ENCODE measurements around the gene TRPC6.

TRPC6 gene

GRCh38 chr11:101583251-101584128 is at the start of gene TRPC6:
Gene TRPC6, minus strand, starts transcription at chr11:101584007. Its CDS starts 504 bp downstream, at chr11:101583503.
- no peak for DNase-seq (ENCODE audit: low spot score in 2 of 2)
- Mint-ChIP-seq H3K36me3 (ENCODE audit: insufficient read depth) (no peaks in the 10 kb centered on the region), H3K27me3 (no peaks in the 10 kb centered on the region), H3K27ac (ENCODE audit: low read depth) (no peak within 1 kb of the TSS), H3K4me3 (no peak within 1 kb of the TSS), H3K9me3 (peaks cover 17% of the 10 kb centered on the region), H3K4me1 (no peaks in the 10 kb centered on the region)
- ATAC-seq (replicated peaks; ENCODE audit: extremely low read depth, poor library complexity, severe bottlenecking): no peak

GRCh38 chr11:101620026-101620425 is 36.2 kb upstream of the TRPC6 start:
- ATAC-seq (replicated peaks; ENCODE audit: extremely low read depth, poor library complexity, severe bottlenecking) (no peak), DNase-seq (ENCODE audit: low spot score in 2 of 2) (no peak)
- Mint-ChIP-seq H3K4me3 (no peak overlapping the region), H3K27me3 (no peaks in the 10 kb centered on the region), H3K36me3 (ENCODE audit: insufficient read depth) (no peaks in the 10 kb centered on the region), H3K27ac (ENCODE audit: low read depth) (no peak overlapping the region), H3K4me1 (no peaks in the 10 kb centered on the region), H3K9me3 (peaks cover 8% of the 10 kb centered on the region)

GRCh38 chr11:101618709-101619108 is 34.9 kb upstream of the TRPC6 start:
- H3K4me3 Mint-ChIP-seq: no peak overlapping the region
- H3K27me3 Mint-ChIP-seq: no peaks in the 10 kb centered on the region
- no peaks in the 10 kb centered on the region for H3K4me1 Mint-ChIP-seq
- no peaks in the 10 kb centered on the region for H3K36me3 Mint-ChIP-seq (ENCODE audit: insufficient read depth)
- DNase-seq (ENCODE audit: low spot score in 2 of 2) (no peak), ATAC-seq (replicated peaks; ENCODE audit: extremely low read depth, poor library complexity, severe bottlenecking) (no peak)
- no peak overlapping the region for H3K27ac Mint-ChIP-seq (ENCODE audit: low read depth)
- H3K9me3 Mint-ChIP-seq: peaks cover 13% of the 10 kb centered on the region

GRCh38 chr11:101617735-101618332 is 34.0 kb upstream of the TRPC6 start:
- H3K36me3 Mint-ChIP-seq (ENCODE audit: insufficient read depth): no peaks in the 10 kb centered on the region
- peaks cover 14% of the 10 kb centered on the region for H3K9me3 Mint-ChIP-seq
- no peak overlapping the region for H3K27ac Mint-ChIP-seq (ENCODE audit: low read depth)
- DNase-seq (ENCODE audit: low spot score in 2 of 2) (no peak), ATAC-seq (replicated peaks; ENCODE audit: extremely low read depth, poor library complexity, severe bottlenecking) (no peak)
- no peaks in the 10 kb centered on the region for H3K4me1 Mint-ChIP-seq
- H3K27me3 Mint-ChIP-seq: no peaks in the 10 kb centered on the region
- no peak overlapping the region for H3K4me3 Mint-ChIP-seq

- Mint-ChIP-seq H3K4me1 (no peaks in the 10 kb centered on the region), H3K4me3 (no peak overlapping the region)
- no peak for ATAC-seq (replicated peaks; ENCODE audit: extremely low read depth, poor library complexity, severe bottlenecking)
Measured at GRCh38 chr11:101612481-101612880, 28.7 kb upstream of the TRPC6 start.

GRCh38 chr11:101600924-101601323 is 17.1 kb upstream of the TRPC6 start:
- H3K4me1 Mint-ChIP-seq: no peaks in the 10 kb centered on the region
- H3K9me3 Mint-ChIP-seq: peaks cover 8% of the 10 kb centered on the region
- ATAC-seq (replicated peaks; ENCODE audit: extremely low read depth, poor library complexity, severe bottlenecking): no peak
- H3K4me3 Mint-ChIP-seq: no peak overlapping the region
- H3K27ac Mint-ChIP-seq (ENCODE audit: low read depth): no peak overlapping the region
- no peaks in the 10 kb centered on the region for H3K27me3 Mint-ChIP-seq
- DNase-seq (ENCODE audit: low spot score in 2 of 2): no peak
- H3K36me3 Mint-ChIP-seq (ENCODE audit: insufficient read depth): no peaks in the 10 kb centered on the region

More at GRCh38 chr11:101612481-101612880, 28.7 kb upstream of the TRPC6 start:
- DNase-seq (ENCODE audit: low spot score in 2 of 2): no peak
- Mint-ChIP-seq H3K9me3 (peaks cover 9% of the 10 kb centered on the region), H3K36me3 (ENCODE audit: insufficient read depth) (no peaks in the 10 kb centered on the region), H3K27ac (ENCODE audit: low read depth) (no peak overlapping the region), H3K27me3 (no peaks in the 10 kb centered on the region)

GRCh38 chr11:101586965-101587364 is 3.2 kb upstream of the TRPC6 start:
- H3K4me1 Mint-ChIP-seq: no peaks in the 10 kb centered on the region
- no peaks in the 10 kb centered on the region for H3K36me3 Mint-ChIP-seq (ENCODE audit: insufficient read depth)
- DNase-seq (ENCODE audit: low spot score in 2 of 2) (no peak), ATAC-seq (replicated peaks; ENCODE audit: extremely low read depth, poor library complexity, severe bottlenecking) (no peak)
- no peak overlapping the region for H3K27ac Mint-ChIP-seq (ENCODE audit: low read depth)
- no peak overlapping the region for H3K4me3 Mint-ChIP-seq
- H3K27me3 Mint-ChIP-seq: no peaks in the 10 kb centered on the region
- H3K9me3 Mint-ChIP-seq: peaks cover 9% of the 10 kb centered on the region

- H3K9me3 Mint-ChIP-seq: peaks cover 11% of the 10 kb centered on the region
- ATAC-seq (replicated peaks; ENCODE audit: extremely low read depth, poor library complexity, severe bottlenecking) (no peak), DNase-seq (ENCODE audit: low spot score in 2 of 2) (no peak)
- H3K4me3 Mint-ChIP-seq: no peak overlapping the region
- H3K36me3 Mint-ChIP-seq (ENCODE audit: insufficient read depth): no peaks in the 10 kb centered on the region
- no peaks in the 10 kb centered on the region for H3K27me3 Mint-ChIP-seq
- H3K4me1 Mint-ChIP-seq: no peaks in the 10 kb centered on the region
- no peak overlapping the region for H3K27ac Mint-ChIP-seq (ENCODE audit: low read depth)
Measured at GRCh38 chr11:101584655-101585054, 848 bp upstream of the TRPC6 start.

- no peak for DNase-seq (ENCODE audit: low spot score in 2 of 2)
- Mint-ChIP-seq H3K27ac (ENCODE audit: low read depth) (no peak overlapping the region), H3K27me3 (no peaks in the 10 kb centered on the region), H3K4me1 (no peaks in the 10 kb centered on the region), H3K4me3 (no peak overlapping the region), H3K9me3 (peaks cover 16% of the 10 kb centered on the region), H3K36me3 (ENCODE audit: insufficient read depth) (no peaks in the 10 kb centered on the region)
- ATAC-seq (replicated peaks; ENCODE audit: extremely low read depth, poor library complexity, severe bottlenecking): no peak
Measured at GRCh38 chr11:101584129-101584515, 315 bp upstream of the TRPC6 start.

- no peak overlapping the region for H3K27ac Mint-ChIP-seq (ENCODE audit: low read depth)
- no peaks in the 10 kb centered on the region for H3K36me3 Mint-ChIP-seq (ENCODE audit: insufficient read depth)
- H3K27me3 Mint-ChIP-seq: no peaks in the 10 kb centered on the region
- no peaks in the 10 kb centered on the region for H3K4me1 Mint-ChIP-seq
- H3K9me3 Mint-ChIP-seq: peaks cover 19% of the 10 kb centered on the region
- ATAC-seq (replicated peaks; ENCODE audit: extremely low read depth, poor library complexity, severe bottlenecking): no peak
- H3K4me3 Mint-ChIP-seq: no peak overlapping the region
- DNase-seq (ENCODE audit: low spot score in 2 of 2): no peak
Measured at GRCh38 chr11:101582989-101583250, 887 bp downstream of the TRPC6 start.

GRCh38 chr11:101582236-101582988 is 1.4 kb downstream of the TRPC6 start:
- Mint-ChIP-seq H3K4me3 (no peak overlapping the region), H3K27me3 (no peaks in the 10 kb centered on the region), H3K9me3 (peaks cover 24% of the 10 kb centered on the region), H3K36me3 (ENCODE audit: insufficient read depth) (no peaks in the 10 kb centered on the region), H3K4me1 (no peaks in the 10 kb centered on the region), H3K27ac (ENCODE audit: low read depth) (no peak overlapping the region)
- no peak for DNase-seq (ENCODE audit: low spot score in 2 of 2)
- no peak for ATAC-seq (replicated peaks; ENCODE audit: extremely low read depth, poor library complexity, severe bottlenecking)

- H3K4me3 Mint-ChIP-seq: no peak overlapping the region
- no peak for DNase-seq (ENCODE audit: low spot score in 2 of 2)
- H3K27me3 Mint-ChIP-seq: no peaks in the 10 kb centered on the region
- peaks cover 18% of the 10 kb centered on the region for H3K9me3 Mint-ChIP-seq
- no peak for ATAC-seq (replicated peaks; ENCODE audit: extremely low read depth, poor library complexity, severe bottlenecking)
- H3K27ac Mint-ChIP-seq (ENCODE audit: low read depth): no peak overlapping the region
- H3K4me1 Mint-ChIP-seq: no peaks in the 10 kb centered on the region
- no peaks in the 10 kb centered on the region for H3K36me3 Mint-ChIP-seq (ENCODE audit: insufficient read depth)
Measured at GRCh38 chr11:101577461-101577860, 6.3 kb downstream of the TRPC6 start.

GRCh38 chr11:101576456-101576855 is 7.4 kb downstream of the TRPC6 start:
- H3K4me3 Mint-ChIP-seq: no peak overlapping the region
- ATAC-seq (replicated peaks; ENCODE audit: extremely low read depth, poor library complexity, severe bottlenecking) (no peak), DNase-seq (ENCODE audit: low spot score in 2 of 2) (no peak)
- H3K9me3 Mint-ChIP-seq: peaks cover 18% of the 10 kb centered on the region
- H3K27me3 Mint-ChIP-seq: no peaks in the 10 kb centered on the region
- H3K4me1 Mint-ChIP-seq: no peaks in the 10 kb centered on the region
- H3K36me3 Mint-ChIP-seq (ENCODE audit: insufficient read depth): no peaks in the 10 kb centered on the region
- H3K27ac Mint-ChIP-seq (ENCODE audit: low read depth): no peak overlapping the region

Measured in central memory CD8-positive, alpha-beta T cell (primary cell).